SK-N-SH (cell line): Measurements from ENCODE around the gene C12orf57.

Source experiments
- ELF1 ChIP-seq: IDR thresholded peaks from 2 replicates; pipeline ENCODE4 v1.4.0; 2012
- EP300 ChIP-seq, 2 experiments: IDR thresholded peaks; 2 replicates each; pipeline versions ENCODE4 v1.4.0 to v1.6.1; 2012; ENCODE audit warnings: borderline replicate concordance in 1 of 2, low read depth in 1 of 2, low read length in 1 of 2
- GABPA ChIP-seq: IDR thresholded peaks from 2 replicates; pipeline ENCODE4 v1.4.0; 2012; ENCODE audit warnings: low read depth, mild to moderate bottlenecking
- NRF1 ChIP-seq: IDR thresholded peaks from 2 replicates; pipeline ENCODE4 v1.6.1; 2012; ENCODE audit warnings: low read depth, mild to moderate bottlenecking, low read length
- POLR2AphosphoS5 ChIP-seq: IDR thresholded peaks from 2 replicates; pipeline ENCODE4 v1.6.1; 2012; ENCODE audit warnings: low read depth, low read length
- SIN3A ChIP-seq: IDR thresholded peaks from 2 replicates; pipeline ENCODE4 v1.6.1; 2012; ENCODE audit warnings: low read depth, mild to moderate bottlenecking, low read length, moderate library complexity, borderline replicate concordance
- SMC3 ChIP-seq: IDR thresholded peaks from 2 replicates; pipeline ENCODE4 v1.6.1; 2012; ENCODE audit warnings: low read depth, low read length, improper control_type of control experiment
- TAF1 ChIP-seq: IDR thresholded peaks from 2 replicates; pipeline ENCODE4 v1.6.1; 2012; ENCODE audit warnings: low read depth, mild to moderate bottlenecking, low read length, moderate library complexity, borderline replicate concordance
- YY1 ChIP-seq: IDR thresholded peaks from 2 replicates; pipeline ENCODE4 v1.4.0; 2012; ENCODE audit warnings: low read depth, mild to moderate bottlenecking
- TF ChIP-seq, protein P1 (sequence below): fragments of 200-600 bp; sonication (generic); IDR thresholded peaks from 2 replicates; pipeline ENCODE4 v1.6.1; 2017; ENCODE audit warnings: antibody characterized with exemption, mild to moderate bottlenecking, moderate library complexity
- TF ChIP-seq, protein P2 (sequence below): IDR thresholded peaks from 2 replicates; pipeline ENCODE4 v1.6.1; 2012; ENCODE audit warnings: mild to moderate bottlenecking, low read depth, low read length, moderate library complexity

DNA sequence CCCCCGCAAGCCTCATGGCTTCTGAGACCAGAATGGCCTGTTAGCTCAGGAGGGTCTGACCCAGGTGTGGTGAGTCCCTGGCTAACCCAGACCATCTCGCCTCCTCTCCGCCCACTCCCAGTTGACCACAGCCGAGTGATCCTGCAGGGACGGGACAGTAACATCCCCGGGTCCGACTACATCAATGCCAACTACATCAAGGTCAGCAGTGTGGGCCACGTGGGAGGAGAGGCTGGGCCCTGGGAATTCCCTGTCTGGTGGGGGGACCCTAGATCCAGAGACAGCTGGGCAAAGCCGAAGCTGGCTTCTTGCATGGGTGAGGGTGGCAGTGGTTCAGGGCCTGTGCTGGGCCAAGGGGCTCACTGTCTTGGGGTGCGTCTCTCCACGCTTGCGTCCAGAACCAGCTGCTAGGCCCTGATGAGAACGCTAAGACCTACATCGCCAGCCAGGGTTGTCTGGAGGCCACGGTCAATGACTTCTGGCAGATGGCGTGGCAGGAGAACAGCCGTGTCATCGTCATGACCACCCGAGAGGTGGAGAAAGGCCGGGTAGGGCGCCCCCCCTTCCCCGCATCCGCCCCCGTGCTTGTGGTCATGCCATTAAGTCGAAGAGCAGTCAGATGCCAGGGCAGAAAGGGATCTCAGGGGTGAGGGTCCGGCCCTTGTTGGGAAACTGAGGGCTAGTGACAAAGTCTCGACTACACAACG is 12.4 kb downstream of the C12orf57 start:
- TF ChIP-seq ELF1: no peak
- TF ChIP-seq, protein P1, sequence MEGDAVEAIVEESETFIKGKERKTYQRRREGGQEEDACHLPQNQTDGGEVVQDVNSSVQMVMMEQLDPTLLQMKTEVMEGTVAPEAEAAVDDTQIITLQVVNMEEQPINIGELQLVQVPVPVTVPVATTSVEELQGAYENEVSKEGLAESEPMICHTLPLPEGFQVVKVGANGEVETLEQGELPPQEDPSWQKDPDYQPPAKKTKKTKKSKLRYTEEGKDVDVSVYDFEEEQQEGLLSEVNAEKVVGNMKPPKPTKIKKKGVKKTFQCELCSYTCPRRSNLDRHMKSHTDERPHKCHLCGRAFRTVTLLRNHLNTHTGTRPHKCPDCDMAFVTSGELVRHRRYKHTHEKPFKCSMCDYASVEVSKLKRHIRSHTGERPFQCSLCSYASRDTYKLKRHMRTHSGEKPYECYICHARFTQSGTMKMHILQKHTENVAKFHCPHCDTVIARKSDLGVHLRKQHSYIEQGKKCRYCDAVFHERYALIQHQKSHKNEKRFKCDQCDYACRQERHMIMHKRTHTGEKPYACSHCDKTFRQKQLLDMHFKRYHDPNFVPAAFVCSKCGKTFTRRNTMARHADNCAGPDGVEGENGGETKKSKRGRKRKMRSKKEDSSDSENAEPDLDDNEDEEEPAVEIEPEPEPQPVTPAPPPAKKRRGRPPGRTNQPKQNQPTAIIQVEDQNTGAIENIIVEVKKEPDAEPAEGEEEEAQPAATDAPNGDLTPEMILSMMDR: no peak
- no peak for TF ChIP-seq SMC3
- no peak for TF ChIP-seq GABPA
- TF ChIP-seq YY1: no peak
- TF ChIP-seq SIN3A: no peak
- no peak for TF ChIP-seq EP300 (IDR thresholded peaks at IDR 0.05; ENCODE audit: borderline replicate concordance in 1 of 2, low read depth in 1 of 2, low read length in 1 of 2)
- TF ChIP-seq, protein P2, sequence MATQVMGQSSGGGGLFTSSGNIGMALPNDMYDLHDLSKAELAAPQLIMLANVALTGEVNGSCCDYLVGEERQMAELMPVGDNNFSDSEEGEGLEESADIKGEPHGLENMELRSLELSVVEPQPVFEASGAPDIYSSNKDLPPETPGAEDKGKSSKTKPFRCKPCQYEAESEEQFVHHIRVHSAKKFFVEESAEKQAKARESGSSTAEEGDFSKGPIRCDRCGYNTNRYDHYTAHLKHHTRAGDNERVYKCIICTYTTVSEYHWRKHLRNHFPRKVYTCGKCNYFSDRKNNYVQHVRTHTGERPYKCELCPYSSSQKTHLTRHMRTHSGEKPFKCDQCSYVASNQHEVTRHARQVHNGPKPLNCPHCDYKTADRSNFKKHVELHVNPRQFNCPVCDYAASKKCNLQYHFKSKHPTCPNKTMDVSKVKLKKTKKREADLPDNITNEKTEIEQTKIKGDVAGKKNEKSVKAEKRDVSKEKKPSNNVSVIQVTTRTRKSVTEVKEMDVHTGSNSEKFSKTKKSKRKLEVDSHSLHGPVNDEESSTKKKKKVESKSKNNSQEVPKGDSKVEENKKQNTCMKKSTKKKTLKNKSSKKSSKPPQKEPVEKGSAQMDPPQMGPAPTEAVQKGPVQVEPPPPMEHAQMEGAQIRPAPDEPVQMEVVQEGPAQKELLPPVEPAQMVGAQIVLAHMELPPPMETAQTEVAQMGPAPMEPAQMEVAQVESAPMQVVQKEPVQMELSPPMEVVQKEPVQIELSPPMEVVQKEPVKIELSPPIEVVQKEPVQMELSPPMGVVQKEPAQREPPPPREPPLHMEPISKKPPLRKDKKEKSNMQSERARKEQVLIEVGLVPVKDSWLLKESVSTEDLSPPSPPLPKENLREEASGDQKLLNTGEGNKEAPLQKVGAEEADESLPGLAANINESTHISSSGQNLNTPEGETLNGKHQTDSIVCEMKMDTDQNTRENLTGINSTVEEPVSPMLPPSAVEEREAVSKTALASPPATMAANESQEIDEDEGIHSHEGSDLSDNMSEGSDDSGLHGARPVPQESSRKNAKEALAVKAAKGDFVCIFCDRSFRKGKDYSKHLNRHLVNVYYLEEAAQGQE: no peak
- no peak for TF ChIP-seq POLR2AphosphoS5
- no peak for TF ChIP-seq TAF1
- TF ChIP-seq NRF1: no peak
